GM18520 (cell line): ENCODE measurements around the gene RCBTB2.
A peak's percentile ranks its signal among the peaks of the same experiment; 100 is the strongest.

ENCODE experiments used
- ATAC-seq: cut with Tn5 transposase; IDR thresholded peaks from one replicate; pipeline ENCODE4 v1.9.1; 2021; ENCODE audit not compliant: unreplicated experiment

Gene RCBTB2

GRCh38 chr13:48564056-48564455, 31.2 kb upstream of the RCBTB2 start:
- no peak for ATAC-seq

- no peak for ATAC-seq
Observed at GRCh38 chr13:48563626-48564025, 30.7 kb upstream of the RCBTB2 start.

- peak; percentile 95 for ATAC-seq
Observed at GRCh38 chr13:48562296-48563066, 29.6 kb upstream of the RCBTB2 start.

- ATAC-seq: peak; percentile 25
Observed at GRCh38 chr13:48561466-48562235, 28.8 kb upstream of the RCBTB2 start.

- no peak for ATAC-seq
Observed at GRCh38 chr13:48560657-48561337, 27.9 kb upstream of the RCBTB2 start.

GRCh38 chr13:48559638-48560320, 26.9 kb upstream of the RCBTB2 start:
- no peak for ATAC-seq

GRCh38 chr13:48556817-48557216, 23.9 kb upstream of the RCBTB2 start:
- no peak for ATAC-seq

- no peak for ATAC-seq
Observed at GRCh38 chr13:48555441-48555840, 22.6 kb upstream of the RCBTB2 start.

GRCh38 chr13:48551329-48551728, 18.4 kb upstream of the RCBTB2 start:
- ATAC-seq: no peak

- no peak for ATAC-seq
Observed at GRCh38 chr13:48549658-48550057, 16.8 kb upstream of the RCBTB2 start.

- ATAC-seq: no peak
Observed at GRCh38 chr13:48547663-48548092, 14.8 kb upstream of the RCBTB2 start.

GRCh38 chr13:48545608-48546007, 12.7 kb upstream of the RCBTB2 start:
- ATAC-seq: no peak

GRCh38 chr13:48542581-48543341, 9.9 kb upstream of the RCBTB2 start:
- ATAC-seq: no peak

GRCh38 chr13:48542138-48542537, 9.3 kb upstream of the RCBTB2 start:
- no peak for ATAC-seq

GRCh38 chr13:48539550-48539949, 6.7 kb upstream of the RCBTB2 start:
- no peak for ATAC-seq

GRCh38 chr13:48536621-48537250, 3.9 kb upstream of the RCBTB2 start:
- ATAC-seq: no peak

GRCh38 chr13:48535766-48536165, 2.9 kb upstream of the RCBTB2 start:
- no peak for ATAC-seq

- ATAC-seq: no peak
Observed at GRCh38 chr13:48534911-48535501, 2.1 kb upstream of the RCBTB2 start.

GRCh38 chr13:48533961-48534600, 1.2 kb upstream of the RCBTB2 start:
- no peak for ATAC-seq
